M059J (cell line): Measurements from ENCODE around the gene ZFP36L2. TPM values are rescaled to one million over a fixed set of nuclear protein-coding genes. Genes with fewer than 3 reads are reported as not detected.
"Not testable (repeated sequence)": the region's sequence is repeated elsewhere in the genome, so short reads cannot be mapped to it uniquely, and the experiment has no call there.

Experiments used
- DNase-seq: peaks from one replicate; pipeline ENCODE4 v3.0.0-alpha.2; 2012; ENCODE audit warnings: low read depth
- total RNA-seq: library from RNA; depleted of rRNA; stranded (reverse); fragments of >200 nt; shearing (Covaris generic); gene quantifications from 2 replicates; pipeline ENCODE4 v1.2.3, GENCODE V29; 2014

The ZFP36L2 gene
- total RNA-seq, 1 experiment from 2014 or later: 5.7 TPM

DNA sequence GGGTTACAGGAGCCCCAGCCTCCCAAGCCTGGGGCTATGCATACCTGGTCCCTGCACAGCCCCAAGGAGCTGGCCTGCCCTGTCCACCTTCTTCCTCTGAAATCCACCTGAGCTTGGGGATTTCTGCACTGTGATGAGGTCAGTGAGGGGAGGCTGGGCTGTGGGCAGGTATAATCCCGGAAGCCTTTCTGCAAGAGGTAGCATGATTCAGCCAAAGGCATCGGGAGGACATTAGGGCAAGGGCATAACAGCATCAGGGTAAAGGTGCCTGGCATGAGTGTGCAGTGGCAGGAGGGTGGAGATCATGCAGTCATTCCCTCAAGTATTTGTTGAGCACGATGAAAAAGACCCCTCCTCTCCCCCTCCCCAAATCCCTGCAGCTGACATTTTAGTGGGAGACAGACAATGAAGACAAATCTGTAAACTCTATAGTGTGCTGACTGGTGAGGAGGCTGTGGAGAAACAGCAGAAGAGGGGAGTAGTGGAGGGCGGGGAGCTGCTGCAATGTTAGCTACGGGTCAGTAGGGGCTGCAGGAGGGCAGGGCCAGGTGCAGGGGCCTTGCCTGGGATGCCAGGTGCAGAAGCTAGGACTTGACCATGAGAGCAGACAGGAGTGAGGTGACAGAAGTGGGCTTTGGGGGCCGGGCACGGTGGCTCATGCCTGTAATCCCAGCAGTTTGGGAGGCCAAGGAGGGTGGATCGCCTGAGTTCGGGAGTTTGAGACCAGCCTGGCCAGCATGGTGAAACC, 18.7 kb downstream of the ZFP36L2 start:
- no peak for DNase-seq

DNA sequence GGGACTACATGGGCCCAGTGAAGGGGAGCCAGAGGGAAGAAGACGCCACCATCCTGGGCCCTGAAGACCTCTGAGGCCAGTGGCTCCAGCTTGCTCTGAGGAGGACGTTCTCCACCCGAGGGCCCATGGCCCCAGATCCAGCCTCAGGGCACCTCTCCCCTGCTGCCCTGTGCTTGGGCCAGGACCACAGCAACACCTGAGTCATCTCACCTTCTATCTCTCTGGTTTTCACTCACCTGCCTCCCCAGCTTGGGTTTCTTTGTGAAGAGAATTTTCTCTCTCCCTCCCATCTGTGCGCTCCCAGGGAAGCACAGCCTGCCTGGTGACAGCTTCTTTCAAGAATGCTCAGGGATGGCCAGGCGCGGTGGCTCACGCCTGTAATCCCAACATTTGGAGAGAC, 19.8 kb downstream of the ZFP36L2 start:
- DNase-seq: no peak

DNA sequence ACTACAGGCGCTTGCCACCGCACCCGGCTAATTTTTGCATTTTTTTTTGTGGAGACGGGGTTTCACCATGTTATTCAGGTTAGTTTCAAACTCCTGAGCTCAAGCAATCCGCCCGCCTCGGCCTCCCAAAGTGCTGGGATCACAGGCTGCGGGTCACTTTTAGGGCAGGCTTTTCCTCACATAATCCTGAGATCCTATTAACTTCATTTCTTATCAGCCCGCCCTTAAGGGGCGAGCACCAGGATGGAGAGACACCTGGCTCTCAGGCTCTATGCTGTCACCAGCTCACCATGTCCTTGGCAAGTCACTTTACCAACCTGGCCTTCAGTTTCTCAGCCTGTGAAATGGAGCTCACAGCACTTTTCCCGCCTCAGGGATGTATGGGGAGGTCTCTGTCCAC, 23.0 kb downstream of the ZFP36L2 start:
- no peak for DNase-seq

DNA sequence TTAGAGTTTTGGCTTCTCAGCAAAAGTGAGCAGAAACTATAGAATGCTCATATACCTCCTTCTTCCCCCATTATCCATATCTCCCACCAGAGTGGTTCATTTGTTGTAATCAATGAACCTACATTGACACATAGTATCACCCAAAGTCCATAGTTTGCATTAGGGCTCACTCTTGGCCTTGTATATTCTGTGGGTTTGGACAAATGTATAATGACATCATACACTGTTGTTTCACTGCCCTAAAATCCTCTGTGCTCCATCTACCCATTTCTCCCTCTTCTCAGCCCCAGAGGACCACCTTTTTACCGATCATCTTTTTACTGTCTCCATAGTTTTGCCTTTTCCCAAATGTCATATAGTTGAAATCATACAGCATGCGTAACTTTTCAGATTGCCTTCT, 24.1 kb downstream of the ZFP36L2 start:
- DNase-seq: no peak

DNA sequence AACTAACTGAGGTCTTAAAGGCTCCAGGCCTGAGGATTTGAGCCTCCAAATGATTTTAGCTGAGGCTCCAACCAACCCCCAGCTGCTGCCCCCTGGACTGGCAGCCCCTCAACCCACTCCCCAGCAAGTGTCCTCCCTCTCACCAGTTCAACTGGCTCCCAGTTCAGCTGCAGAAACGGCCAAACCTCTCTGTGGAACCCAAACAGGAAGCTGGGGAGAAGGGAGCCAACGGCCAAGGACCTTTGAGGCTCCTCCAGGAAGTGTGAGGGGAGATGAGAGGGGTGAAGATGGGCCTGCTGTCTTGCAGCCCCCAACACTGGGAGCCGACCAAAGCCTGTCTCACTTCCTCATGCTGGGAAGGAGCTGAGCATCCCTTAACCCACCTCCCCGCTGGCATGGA, 24.9 kb downstream of the ZFP36L2 start:
- no peak for DNase-seq

DNA sequence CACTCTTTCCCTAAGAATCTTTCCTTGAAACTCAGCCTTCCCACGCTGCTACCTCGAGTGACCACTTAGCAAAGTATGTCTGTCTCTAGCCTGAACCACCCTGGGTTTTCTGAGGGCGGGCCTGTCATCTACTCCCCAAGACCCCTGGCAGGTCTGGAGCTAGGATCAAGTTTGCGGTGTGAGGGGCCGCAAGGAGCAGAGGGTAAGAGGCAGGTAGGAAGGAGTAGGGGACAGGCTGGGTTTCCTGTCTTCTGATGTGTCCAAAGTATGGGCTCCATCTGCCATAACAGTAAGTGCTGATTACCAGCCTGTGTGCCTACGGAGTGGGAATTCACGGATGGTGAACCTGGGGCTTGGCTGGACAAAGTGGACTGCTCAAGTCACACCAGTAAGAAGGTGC, 25.4 kb downstream of the ZFP36L2 start:
- DNase-seq: no peak

DNA sequence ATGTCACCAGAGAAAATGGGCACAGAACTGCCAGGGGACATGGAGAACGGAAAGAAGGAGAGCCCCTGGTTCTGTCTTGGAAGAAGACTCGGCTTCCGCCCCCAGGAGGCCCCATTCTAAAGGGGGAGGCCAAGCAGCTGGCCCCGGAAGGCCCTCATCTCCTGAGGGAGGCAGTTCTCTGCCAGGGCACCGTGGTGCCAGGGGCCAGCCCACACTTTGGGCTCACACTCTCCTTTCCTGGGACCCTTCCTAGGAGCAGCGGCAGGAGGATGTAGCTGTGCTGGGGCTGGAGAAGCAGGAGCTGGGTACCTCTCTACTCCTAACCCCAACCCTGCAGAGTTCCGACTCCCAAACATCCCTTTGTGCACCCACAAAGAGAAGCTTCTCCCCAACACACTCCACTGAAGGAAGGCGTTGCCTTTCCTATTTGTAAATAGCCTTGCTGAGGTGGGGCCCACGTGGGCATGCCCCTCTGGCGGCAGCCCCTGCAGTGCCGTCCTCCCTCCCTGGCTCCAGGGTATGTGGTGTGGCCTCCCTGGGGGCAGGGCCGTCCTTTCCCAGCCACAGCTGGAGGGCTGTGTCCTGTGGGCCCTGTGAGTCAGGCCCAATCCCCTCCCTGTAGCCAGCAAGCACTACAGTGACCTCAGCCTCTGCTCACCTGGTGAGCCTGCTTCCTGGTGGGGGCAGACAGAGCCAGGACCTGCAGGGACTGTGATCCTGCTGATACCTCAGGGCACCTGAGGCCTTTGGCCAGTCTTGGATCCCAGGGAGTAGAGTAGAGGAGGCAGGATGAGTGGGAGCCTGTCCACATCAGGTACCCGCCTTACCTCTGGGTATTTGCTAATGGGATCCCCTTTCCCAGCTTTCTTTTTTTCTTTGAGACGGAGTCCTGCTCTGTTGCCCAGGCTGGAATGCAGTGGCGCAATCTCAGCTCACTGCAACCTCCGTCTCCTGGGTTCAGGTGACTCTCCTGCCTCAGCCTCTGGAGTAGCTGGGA, 26.6 kb downstream of the ZFP36L2 start:
- DNase-seq: peak; percentile 54

DNA sequence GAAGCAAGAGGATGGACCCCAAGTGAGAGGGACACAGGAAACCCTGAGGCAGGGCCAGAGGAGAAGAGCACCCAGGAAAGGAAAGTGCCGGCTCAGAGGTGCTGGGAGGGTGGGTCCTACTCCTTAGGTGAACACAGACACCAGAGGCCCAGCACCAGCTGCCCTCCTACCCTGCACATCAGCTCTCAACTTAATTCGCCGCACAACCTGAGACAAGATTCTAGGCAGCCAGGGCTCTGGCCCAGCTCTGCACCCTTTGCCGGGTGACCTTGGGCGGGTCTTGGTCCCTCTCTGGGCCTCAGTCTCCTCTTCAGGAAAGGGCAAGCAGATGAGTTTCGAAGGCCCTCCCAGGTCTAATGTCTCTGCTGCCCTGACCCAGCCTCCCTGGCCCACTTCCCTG, 28.1 kb downstream of the ZFP36L2 start:
- no peak for DNase-seq

DNA sequence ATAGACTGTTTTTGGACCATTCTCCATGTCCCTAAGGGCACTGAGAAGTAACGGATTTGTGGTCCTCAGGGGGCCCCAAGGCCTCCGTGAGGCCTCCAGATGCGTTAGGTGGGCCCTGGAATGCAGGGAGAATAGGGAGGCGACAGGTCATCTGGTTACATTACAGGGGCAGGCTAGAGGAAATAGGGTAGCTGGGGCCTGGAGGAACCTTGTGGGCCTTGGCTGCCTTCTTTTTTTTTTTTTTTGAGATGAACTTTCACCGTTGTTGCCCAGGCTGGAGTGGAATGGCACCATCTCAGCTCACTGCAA, 28.9 kb downstream of the ZFP36L2 start:
- no peak for DNase-seq

DNA sequence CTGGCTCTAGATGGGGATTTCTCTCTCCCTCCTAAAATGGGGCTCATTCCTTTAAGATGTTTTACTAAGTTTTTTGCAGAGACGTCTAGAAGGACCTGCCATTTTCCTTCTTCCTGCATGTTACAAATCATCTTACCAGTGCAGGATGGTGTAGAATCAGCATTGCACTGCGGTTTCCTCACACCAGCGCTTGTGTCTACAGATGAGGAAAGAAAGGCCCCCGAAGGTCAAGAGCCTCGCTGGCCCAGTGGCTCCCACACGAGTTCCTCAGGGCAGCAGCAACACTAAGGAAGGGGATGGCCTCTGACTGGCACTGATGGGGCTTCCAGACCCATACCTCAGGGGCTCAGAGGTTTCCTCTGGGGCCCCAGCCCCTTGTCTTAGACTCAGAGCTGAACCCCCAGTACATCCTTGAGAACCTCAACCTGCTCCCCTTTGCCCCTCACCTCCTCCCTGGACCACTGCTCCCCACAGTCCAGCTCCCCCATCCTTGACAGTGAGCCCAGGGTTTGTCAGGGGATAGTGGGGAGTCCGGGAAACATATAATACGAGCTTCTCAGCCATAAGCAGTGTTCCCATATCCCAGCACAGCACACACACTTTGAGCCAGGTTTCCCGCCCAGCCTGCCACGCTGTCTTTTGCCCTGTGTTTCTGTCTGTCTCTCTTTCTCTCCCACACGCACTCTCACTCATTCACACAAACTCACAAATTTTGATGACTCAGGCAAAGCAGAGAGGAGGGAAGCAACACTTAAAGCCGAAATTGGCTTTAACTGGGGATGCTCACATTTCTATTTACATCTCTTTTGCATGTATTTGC, 29.4 kb downstream of the ZFP36L2 start:
- peak; percentile 24 for DNase-seq

DNA sequence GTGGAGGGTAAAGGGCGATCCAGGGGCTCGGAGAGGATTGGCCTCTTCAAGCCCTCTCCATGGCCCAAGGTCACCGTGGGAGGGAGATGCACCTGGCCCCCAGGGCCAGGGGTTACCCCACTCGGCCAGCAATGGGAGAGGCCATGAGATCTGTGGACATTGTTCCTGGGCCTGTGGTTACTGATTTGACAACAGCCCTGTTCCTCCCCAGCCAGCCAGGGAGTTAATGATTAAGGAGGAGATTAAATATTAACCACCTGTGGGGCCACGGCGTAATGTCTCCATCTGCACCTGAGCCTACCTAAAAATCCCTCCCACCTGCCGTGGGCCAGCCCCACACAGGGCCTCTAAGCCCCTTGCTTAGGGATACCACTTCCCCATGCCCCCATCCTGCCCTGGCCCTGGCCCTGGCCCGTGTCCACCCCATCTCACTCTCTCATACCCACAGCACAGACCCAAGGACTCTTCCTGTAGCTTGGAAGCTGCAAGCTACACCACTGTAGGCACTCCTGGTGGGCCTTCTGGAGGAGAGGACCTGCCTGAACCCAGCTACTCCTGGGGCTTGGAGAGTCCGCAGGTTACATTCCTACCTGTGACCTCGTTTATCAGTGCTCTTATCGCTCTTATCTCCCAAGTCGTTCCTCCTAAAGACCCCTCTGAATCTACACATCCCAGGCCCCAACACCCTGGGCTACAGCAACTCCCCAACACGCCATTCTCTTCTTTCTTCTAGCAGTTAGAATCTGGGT, 32.1 kb downstream of the ZFP36L2 start:
- no peak for DNase-seq

DNA sequence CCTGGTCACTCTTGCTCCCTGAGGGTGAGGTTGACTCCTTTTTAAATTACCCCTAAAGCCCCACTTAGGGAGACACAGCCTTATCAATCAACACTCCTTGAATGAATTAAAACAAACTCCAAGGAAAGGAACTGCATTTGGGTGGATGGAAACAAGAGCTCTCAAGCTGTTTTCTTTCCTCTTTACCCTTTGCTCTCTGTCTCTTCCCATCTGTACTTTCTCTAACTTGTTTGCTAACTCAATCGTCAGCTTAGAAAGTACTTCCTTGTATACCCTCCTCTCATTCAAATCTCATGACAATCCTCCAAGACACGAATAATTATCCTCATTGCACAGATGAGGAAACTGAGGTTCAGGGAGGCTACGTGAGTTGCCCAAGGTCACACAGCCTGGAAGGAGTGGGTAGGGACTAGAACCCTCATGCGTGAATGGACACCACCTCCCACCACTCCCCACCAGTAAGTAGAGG, 32.7 kb downstream of the ZFP36L2 start:
- DNase-seq: no peak

DNA sequence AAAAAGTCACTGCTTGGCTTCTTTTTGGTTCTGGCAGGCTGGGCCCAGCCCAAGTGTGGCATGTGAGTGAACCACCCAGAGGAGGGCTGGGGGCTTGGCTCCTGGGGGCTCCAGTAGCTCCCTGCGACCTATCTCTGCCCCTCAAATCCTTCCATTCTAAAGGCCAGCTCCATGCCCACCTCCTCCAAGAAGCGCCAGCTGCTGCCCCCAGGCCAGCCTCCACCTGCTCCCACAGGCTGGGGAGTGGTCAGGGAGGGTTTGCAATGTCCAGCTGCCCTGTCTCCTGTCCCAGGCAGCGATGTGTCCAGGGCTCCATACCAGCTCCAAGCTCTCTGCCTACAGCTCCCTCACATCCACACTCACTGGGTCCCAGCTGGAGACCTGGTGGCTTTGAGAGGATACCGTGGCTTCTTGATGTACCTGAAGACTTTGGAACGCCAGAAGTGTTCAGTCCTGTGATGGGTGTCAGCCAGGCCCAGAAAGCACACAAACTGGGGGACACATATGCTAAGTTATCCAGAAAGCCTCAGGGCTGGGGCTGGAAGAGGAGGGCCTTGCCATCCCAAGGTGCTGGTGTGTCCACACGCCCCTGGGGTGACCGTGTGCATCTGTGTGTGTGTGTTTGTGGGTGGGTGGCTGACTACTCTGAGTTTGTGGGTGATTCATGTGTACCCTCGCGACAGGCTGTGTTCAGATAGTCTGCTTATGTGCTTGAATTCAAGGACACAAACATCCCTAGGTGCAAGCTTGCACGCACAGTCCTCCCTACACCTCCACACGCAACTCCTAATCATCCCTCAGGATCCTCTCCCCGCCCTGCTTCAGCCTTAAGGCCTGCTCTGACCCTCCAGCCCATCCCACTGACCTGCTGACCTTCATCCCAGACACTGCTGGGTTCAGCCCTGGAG, 33.4 kb downstream of the ZFP36L2 start:
- DNase-seq: no peak

DNA sequence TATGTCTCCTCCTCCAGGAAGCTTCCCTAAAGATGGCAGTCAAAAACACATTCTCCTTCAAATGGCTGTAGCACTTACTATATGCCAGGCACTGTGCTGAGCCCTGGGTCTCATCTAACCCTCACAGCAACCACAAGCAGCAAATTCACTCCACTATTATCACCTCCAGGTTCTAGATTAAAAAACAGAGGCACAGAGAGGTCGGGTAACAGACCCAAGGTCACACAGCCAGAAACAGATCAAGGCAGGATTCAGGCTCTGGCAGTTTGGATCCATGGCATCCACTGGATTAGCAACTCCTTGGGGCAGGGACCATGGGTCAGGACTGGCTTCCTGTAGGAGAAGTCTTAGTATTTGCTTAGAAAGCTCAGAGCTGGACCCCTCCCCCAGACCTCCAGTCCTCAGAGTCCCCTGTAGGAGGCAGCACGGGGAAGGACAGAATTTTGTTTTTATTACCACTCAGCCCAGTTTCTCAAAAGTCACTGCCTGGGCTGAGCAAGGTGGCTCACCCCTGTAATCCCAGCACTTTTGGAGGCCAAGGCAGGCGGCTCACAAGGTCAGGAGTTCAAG, 34.4 kb downstream of the ZFP36L2 start:
- DNase-seq: no peak

DNA sequence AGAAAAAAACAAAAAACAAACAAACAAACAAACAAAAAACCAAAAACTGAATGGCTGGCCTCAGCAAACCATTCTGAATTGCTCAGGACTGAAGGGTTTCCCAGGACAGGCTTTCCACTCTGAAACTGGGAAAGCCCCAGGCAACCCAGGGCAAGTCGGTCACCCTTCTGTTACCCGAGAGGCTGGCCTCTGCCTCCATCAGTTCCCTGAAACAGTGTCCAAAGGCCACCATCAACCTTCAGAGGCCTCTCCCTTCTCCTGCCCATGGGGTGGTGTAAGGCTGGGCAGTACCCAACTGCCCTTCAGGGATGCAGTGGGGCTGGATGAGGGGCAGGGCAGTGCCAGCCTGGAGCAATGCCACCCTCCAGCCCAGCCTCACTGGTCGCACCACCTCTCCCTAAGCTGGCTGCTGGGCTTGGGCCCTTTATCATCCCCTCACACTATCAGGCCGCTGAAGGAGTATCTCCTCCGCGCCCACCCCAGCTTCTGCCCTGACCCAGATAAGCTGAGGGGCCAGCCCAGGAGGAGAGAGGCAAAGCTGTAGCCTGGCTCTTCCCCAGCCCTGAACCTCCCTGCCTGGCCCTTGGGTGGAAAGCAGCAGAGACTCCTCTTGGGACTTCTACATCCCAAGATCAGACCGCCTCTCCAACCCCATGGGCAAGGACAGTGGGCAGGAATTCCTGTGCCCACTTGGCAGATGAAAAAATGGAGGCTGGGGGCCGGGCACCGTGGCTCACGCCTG, 35.9 kb downstream of the ZFP36L2 start:
- DNase-seq: no peak

DNA sequence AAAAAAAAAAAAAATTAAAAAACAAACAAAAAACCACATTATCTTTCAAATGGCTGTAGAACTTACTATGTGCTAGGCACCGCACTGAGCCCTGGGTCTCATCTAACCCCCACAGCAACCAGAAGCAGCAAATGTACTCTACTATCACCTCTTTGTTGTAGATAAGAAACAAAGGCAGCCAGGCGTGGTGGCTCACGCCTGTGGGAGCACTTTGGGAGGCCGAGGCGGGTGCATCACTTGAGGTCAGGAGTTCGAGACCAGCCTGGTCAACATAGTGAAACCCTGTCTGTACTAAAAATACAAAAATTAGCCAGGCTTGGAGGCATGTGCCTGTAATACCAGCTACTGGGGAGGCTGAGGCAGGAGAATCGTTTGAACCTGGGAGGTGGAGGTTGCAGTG, 36.5 kb downstream of the ZFP36L2 start:
- DNase-seq: not testable (repeated sequence)

DNA sequence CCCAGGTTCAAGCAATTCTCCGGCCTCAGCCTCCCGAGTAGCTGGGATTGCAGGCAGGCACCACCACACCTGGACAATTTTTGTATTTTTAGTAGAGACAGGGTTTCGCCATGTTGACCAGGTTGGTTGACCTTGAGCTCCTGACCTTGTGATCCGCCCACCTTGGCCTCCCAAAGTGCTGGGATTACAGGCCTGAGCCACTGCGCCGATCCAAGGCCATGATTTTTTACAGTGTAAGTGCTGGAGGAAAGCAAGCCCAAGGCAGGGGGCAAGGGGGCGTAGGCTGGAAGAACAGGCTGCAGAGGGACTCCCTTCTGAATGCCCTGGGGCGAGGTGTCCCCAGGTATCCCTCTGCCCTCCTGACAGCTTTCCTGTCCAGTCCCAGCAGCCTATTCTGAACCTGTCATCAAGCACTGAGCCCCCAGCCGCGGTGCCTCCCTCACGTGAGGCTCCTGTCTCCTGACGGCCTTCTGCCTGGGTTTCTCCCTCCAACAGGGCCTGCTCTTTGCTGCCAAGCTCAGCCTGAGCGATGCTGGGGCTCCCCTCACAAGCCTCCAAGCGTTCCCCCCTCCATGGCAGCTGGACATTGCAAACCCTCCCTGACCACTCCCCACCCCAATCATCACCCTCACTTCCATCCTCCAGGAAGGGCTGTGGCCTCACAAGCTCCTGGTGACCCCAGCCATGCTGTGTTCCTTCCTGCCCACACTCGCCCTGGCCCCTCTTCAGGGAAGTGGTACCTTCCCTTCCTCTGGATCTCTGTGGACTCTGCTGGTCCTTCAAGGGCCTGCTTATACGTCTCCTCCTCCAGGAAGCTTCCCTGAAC, 37.6 kb downstream of the ZFP36L2 start:
- DNase-seq: no peak

DNA sequence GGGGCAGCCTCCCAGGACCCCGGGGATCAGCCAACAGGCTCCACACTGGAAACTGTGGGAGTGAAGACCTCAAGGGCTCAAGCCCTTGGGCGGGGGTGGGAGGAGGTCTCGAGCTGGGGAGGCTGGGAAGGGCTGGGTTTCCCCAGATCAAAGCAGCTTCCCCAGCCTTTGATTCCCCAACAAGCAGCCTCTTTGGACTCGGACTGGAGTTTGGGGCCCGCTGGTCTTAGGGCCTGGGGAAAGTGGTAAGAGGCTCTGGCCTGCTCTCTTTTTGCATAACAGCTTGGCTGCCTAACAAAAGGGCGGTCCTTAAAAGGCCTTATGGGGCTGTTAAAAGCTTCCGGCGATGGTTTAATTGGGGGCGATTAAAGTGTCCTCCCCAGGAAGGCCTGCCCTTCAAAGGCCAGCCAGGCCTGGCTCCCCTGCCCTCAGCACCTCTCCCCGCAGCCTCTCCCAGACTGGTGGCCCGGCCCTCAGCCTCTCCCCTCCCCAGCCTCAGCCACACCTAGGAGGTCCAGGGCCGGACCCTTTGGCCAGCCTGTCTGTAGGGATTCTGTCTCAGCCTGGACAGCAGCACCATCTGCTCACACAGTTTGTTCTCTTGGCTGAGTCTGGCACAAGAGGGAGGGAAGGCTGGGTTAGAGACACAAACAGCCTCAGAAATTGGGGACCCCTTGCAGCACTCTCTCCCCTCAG, 39.6 kb downstream of the ZFP36L2 start:
- no peak for DNase-seq
